ENCODE measurements around the gene MYO9B.

DNA sequence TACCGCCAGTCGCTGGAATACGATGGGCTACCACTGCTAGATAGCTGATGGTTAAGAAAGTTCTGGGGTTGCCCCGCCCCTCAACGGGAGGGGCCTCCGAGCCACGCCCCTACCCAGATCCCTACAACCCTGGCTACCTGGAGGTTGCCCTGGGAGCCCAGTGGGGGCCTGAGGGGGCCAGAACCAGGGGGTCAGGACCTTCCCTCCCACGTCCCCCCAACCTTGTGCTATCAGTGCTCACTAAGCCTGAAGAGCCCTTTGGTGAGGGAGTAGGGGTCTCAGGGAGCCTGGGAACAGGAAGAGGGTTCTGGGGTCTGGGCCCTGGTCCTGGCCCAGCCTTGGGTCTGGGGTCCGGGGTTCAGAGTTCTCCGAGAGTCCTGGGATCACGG, 159.3 kb downstream of the MYO9B start:
- TF ChIP-seq, protein P1, sequence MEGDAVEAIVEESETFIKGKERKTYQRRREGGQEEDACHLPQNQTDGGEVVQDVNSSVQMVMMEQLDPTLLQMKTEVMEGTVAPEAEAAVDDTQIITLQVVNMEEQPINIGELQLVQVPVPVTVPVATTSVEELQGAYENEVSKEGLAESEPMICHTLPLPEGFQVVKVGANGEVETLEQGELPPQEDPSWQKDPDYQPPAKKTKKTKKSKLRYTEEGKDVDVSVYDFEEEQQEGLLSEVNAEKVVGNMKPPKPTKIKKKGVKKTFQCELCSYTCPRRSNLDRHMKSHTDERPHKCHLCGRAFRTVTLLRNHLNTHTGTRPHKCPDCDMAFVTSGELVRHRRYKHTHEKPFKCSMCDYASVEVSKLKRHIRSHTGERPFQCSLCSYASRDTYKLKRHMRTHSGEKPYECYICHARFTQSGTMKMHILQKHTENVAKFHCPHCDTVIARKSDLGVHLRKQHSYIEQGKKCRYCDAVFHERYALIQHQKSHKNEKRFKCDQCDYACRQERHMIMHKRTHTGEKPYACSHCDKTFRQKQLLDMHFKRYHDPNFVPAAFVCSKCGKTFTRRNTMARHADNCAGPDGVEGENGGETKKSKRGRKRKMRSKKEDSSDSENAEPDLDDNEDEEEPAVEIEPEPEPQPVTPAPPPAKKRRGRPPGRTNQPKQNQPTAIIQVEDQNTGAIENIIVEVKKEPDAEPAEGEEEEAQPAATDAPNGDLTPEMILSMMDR (IDR thresholded peaks at IDR 0.05) = no peak
- TF ChIP-seq EP300 (IDR thresholded peaks at IDR 0.05) (no peak), POLR2A (IDR thresholded peaks at IDR 0.05) (no peak)

Data from sigmoid colon (tissue), 4 donors.